Skeletal muscle tissue (tissue), 2 donors: Measurements from ENCODE around the gene POU3F1. TPM values are rescaled to one million over a fixed set of nuclear protein-coding genes. Genes with fewer than 3 reads are reported as not detected.

Experiments used
- small RNA-seq: library from RNA; depleted of rRNA; stranded (forward); fragments of <200 nt; gene quantifications from one replicate; pipeline ENCODE3, GENCODE V24; 2014
- total RNA-seq: library from RNA; depleted of rRNA; stranded (reverse); fragments of >200 nt; gene quantifications from one replicate; pipeline ENCODE4 v1.2.3, GENCODE V29; 2014

Gene POU3F1
- total RNA-seq, 1 donor from 2014 or later: 0.52 TPM

Small RNAs within 50 kb of the gene (small RNA-seq; reads per million reads assigned to genes)
- not detected for gene MIR3659

Other genes starting within 250 kb of the POU3F1 start
- gene C1orf122, start 239.0 kb downstream of the POU3F1 start, total RNA-seq: 9.4 TPM
- 7.3 TPM for gene YRDC, start 238.6 kb downstream of the POU3F1 start, total RNA-seq
- gene MTF1, start 187.2 kb downstream of the POU3F1 start, total RNA-seq: 2.1 TPM
- 9.4 TPM for gene INPP5B, start 99.7 kb downstream of the POU3F1 start, total RNA-seq
- gene SF3A3, start 56.8 kb downstream of the POU3F1 start, total RNA-seq: 53.2 TPM
- 58.5 TPM for gene FHL3, start 41.3 kb downstream of the POU3F1 start, total RNA-seq
- gene UTP11, start 34.1 kb downstream of the POU3F1 start, total RNA-seq: 61.1 TPM